ENCODE results near the gene ZEB2. TPM values are rescaled to one million over a fixed set of nuclear protein-coding genes. Genes with fewer than 3 reads are reported as not detected.

The ZEB2 gene
- total and polyA plus RNA-seq, 2 of the 8 experiments (the other 6 are each of a cell fraction or from before 2014, with no cell fraction given): 0.38 TPM; not detected in 1

DNA sequence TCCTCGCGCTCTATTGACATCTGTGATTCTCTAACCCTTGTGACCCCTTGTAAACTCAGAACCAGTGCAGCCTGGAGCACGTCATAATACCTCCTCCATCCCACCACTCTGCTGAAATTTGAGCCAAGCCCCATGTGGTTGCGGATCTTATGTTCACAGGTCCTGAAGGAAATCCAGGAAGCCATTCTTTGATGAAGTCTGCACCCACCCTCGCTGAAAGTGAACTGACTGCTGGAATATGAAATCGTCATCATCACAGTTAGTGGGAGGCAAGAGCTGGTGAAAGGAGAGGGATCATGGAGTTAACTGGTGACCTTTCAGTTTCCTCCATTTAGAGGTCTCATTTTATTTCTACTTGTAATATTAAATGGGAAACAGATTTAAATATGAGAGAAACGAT is 21.6 kb downstream of the ZEB2 start (continued):
- TF ChIP-seq PHF8 (conservative IDR thresholded peaks at IDR 0.05; ENCODE audit: low read depth, low read length): no peak
